ENCODE data around the gene KIF26B.

The KIF26B gene

GRCh38 chr1:245549996-245550719, 395.4 kb downstream of the KIF26B start:
- ChIA-PET POLR2A (no interaction called here), CTCF (no interaction called here)
- H3K4me3 ChIP-seq (ENCODE audit: control insufficient read depth in 1 of 7, extremely low read depth in 1 of 7, insufficient read depth in 4 of 7, low read depth in 2 of 7, low read length in 6 of 7) = no peak overlapping the region
- H3K36me3 ChIP-seq (ENCODE audit: control insufficient read depth in 4 of 4, insufficient read depth in 4 of 4, low read length in 3 of 4) = no peaks in the 10 kb centered on the region
- H3K27me3 ChIP-seq (replicated peaks in 2 of 5; ENCODE audit: control insufficient read depth in 4 of 5, insufficient read depth in 5 of 5, low read length in 4 of 5) = peaks cover 0 to 5% (median 0%) of the 10 kb centered on the region in 5 experiments
- no peak for DNase-seq
- H3K9me3 ChIP-seq (ENCODE audit: control extremely low read depth in 1 of 5, control insufficient read depth in 4 of 5, insufficient read depth in 2 of 5, low read depth in 1 of 5, low read length in 4 of 5) = no peaks in the 10 kb centered on the region
- no peak overlapping the region for H3K27ac ChIP-seq (ENCODE audit: insufficient read depth in 1 of 2, low read depth in 1 of 2, low read length in 2 of 2, poor library complexity in 1 of 2, severe bottlenecking in 2 of 2)
- no peaks in the 10 kb centered on the region for H3K4me1 ChIP-seq (ENCODE audit: control extremely low read depth in 1 of 4, control insufficient read depth in 4 of 4, insufficient read depth in 4 of 4, low read length in 3 of 4)
- 91% methylated on average over 15 of the region's 18 CpGs for WGBS (ENCODE audit: insufficient coverage)

DNA sequence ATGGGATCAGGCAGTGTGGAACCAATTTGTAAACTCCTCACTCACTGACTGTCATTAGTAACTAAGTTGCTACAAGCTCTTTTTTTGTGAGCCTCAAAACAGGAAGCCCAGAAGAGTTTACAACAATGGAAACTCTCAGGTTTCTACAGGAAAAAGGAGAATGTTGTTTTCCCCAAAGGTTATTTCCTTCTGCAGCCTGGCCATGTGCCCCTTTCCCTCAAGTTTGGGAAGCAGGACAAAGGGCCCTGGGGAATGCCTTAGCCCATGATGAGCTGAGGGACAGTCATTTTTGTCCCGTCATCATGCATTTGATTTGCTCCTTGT, 395.9 kb downstream of the KIF26B start:
- CTCF ChIA-PET = no interaction called here
- H3K4me1 ChIP-seq (ENCODE audit: control extremely low read depth in 1 of 4, control insufficient read depth in 4 of 4, insufficient read depth in 4 of 4, low read length in 3 of 4) = no peaks in the 10 kb centered on the region
- peaks cover 0 to 6% (median 0%) of the 10 kb centered on the region in 5 experiments for H3K27me3 ChIP-seq (replicated peaks in 2 of 5; ENCODE audit: control insufficient read depth in 4 of 5, insufficient read depth in 5 of 5, low read length in 4 of 5)
- WGBS (ENCODE audit: insufficient coverage) = no CpG with 5 or more reads among the region's 1 CpG
- H3K4me3 ChIP-seq (ENCODE audit: control insufficient read depth in 1 of 7, extremely low read depth in 1 of 7, insufficient read depth in 4 of 7, low read depth in 2 of 7, low read length in 6 of 7) = no peak overlapping the region
- no peak overlapping the region for H3K27ac ChIP-seq (ENCODE audit: insufficient read depth in 1 of 2, low read depth in 1 of 2, low read length in 2 of 2, poor library complexity in 1 of 2, severe bottlenecking in 2 of 2)
- H3K9me3 ChIP-seq (ENCODE audit: control extremely low read depth in 1 of 5, control insufficient read depth in 4 of 5, insufficient read depth in 2 of 5, low read depth in 1 of 5, low read length in 4 of 5) = no peaks in the 10 kb centered on the region
- no peak for DNase-seq
- no peaks in the 10 kb centered on the region for H3K36me3 ChIP-seq (ENCODE audit: control insufficient read depth in 4 of 4, insufficient read depth in 4 of 4, low read length in 3 of 4)
- POLR2A ChIA-PET = no interaction called here

DNA sequence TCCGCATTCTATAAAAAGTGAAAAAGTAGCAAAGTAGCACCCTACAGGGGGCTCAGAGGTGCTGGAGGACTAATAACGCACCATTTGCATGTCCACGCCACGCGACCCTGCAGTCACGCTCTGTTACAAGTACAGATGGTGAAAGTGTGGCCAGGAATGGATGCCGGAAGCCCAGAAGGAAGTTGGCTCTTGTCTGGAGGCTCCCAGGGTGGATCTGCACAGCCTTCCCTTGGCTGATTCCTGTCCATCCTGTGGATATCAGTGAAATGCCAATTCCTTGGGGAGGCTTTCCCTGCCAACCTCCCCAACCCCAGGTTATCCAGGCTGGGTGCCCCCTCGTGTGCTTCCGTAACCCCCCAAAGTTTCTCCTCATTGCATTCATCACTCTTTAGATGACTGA, 396.8 kb downstream of the KIF26B start:
- H3K4me3 ChIP-seq (ENCODE audit: control insufficient read depth in 1 of 7, extremely low read depth in 1 of 7, insufficient read depth in 4 of 7, low read depth in 2 of 7, low read length in 6 of 7) = no peak overlapping the region
- H3K4me1 ChIP-seq (ENCODE audit: control extremely low read depth in 1 of 4, control insufficient read depth in 4 of 4, insufficient read depth in 4 of 4, low read length in 3 of 4) = no peaks in the 10 kb centered on the region
- POLR2A ChIA-PET = no interaction called here
- no peak for DNase-seq
- no peaks in the 10 kb centered on the region for H3K9me3 ChIP-seq (ENCODE audit: control extremely low read depth in 1 of 5, control insufficient read depth in 4 of 5, insufficient read depth in 2 of 5, low read depth in 1 of 5, low read length in 4 of 5)
- 95% methylated on average over 8 of the region's 9 CpGs for WGBS (ENCODE audit: insufficient coverage)
- peaks cover 0 to 6% (median 0%) of the 10 kb centered on the region in 5 experiments for H3K27me3 ChIP-seq (replicated peaks in 2 of 5; ENCODE audit: control insufficient read depth in 4 of 5, insufficient read depth in 5 of 5, low read length in 4 of 5)
- H3K27ac ChIP-seq (ENCODE audit: insufficient read depth in 1 of 2, low read depth in 1 of 2, low read length in 2 of 2, poor library complexity in 1 of 2, severe bottlenecking in 2 of 2) = no peak overlapping the region
- no peaks in the 10 kb centered on the region for H3K36me3 ChIP-seq (ENCODE audit: control insufficient read depth in 4 of 4, insufficient read depth in 4 of 4, low read length in 3 of 4)
- CTCF ChIA-PET = no interaction called here

GRCh38 chr1:245552331-245552730, 397.5 kb downstream of the KIF26B start:
- 91% methylated on average over 7 of the region's 9 CpGs for WGBS (ENCODE audit: insufficient coverage)
- DNase-seq = no peak
- no peaks in the 10 kb centered on the region for H3K9me3 ChIP-seq (ENCODE audit: control extremely low read depth in 1 of 5, control insufficient read depth in 4 of 5, insufficient read depth in 2 of 5, low read depth in 1 of 5, low read length in 4 of 5)
- no peaks in the 10 kb centered on the region for H3K4me1 ChIP-seq (ENCODE audit: control extremely low read depth in 1 of 4, control insufficient read depth in 4 of 4, insufficient read depth in 4 of 4, low read length in 3 of 4)
- ChIA-PET POLR2A (no interaction called here), CTCF (no interaction called here)
- peaks cover 0 to 6% (median 0%) of the 10 kb centered on the region in 5 experiments for H3K27me3 ChIP-seq (replicated peaks in 2 of 5; ENCODE audit: control insufficient read depth in 4 of 5, insufficient read depth in 5 of 5, low read length in 4 of 5)
- no peak overlapping the region for H3K27ac ChIP-seq (ENCODE audit: insufficient read depth in 1 of 2, low read depth in 1 of 2, low read length in 2 of 2, poor library complexity in 1 of 2, severe bottlenecking in 2 of 2)
- H3K36me3 ChIP-seq (ENCODE audit: control insufficient read depth in 4 of 4, insufficient read depth in 4 of 4, low read length in 3 of 4) = no peaks in the 10 kb centered on the region
- H3K4me3 ChIP-seq (ENCODE audit: control insufficient read depth in 1 of 7, extremely low read depth in 1 of 7, insufficient read depth in 4 of 7, low read depth in 2 of 7, low read length in 6 of 7) = no peak overlapping the region

DNA sequence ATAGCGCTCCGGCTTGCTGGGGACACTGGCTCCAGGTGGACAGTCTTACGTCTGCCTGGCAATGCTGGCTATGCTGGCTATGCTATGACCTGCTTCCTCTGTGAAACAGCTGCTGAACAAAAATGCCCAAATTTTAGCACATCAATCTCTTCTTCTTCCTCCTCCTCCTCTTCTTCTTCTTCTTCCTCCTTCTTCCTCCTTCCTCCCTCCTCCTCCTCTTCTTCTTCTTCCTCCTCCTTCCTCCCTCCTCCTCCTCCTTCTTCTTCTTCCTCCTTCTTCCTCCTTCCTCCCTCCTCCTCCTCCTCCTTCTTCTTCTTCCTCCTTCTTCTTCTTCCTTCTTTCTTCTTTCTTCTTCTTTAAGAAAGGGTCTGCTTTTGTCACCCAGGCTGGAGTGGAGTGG, 401.3 kb downstream of the KIF26B start:
- Histone ChIP-seq H3K27ac (ENCODE audit: insufficient read depth in 1 of 2, low read depth in 1 of 2, low read length in 2 of 2, poor library complexity in 1 of 2, severe bottlenecking in 2 of 2) (no peak overlapping the region), H3K36me3 (ENCODE audit: control insufficient read depth in 4 of 4, insufficient read depth in 4 of 4, low read length in 3 of 4) (no peaks in the 10 kb centered on the region), H3K9me3 (ENCODE audit: control extremely low read depth in 1 of 5, control insufficient read depth in 4 of 5, insufficient read depth in 2 of 5, low read depth in 1 of 5, low read length in 4 of 5) (no peaks in the 10 kb centered on the region), H3K4me1 (ENCODE audit: control extremely low read depth in 1 of 4, control insufficient read depth in 4 of 4, insufficient read depth in 4 of 4, low read length in 3 of 4) (no peaks in the 10 kb centered on the region), H3K4me3 (ENCODE audit: control insufficient read depth in 1 of 7, extremely low read depth in 1 of 7, insufficient read depth in 4 of 7, low read depth in 2 of 7, low read length in 6 of 7) (no peak overlapping the region), H3K27me3 (replicated peaks in 2 of 5; ENCODE audit: control insufficient read depth in 4 of 5, insufficient read depth in 5 of 5, low read length in 4 of 5) (peaks cover 0 to 10% (median 0%) of the 10 kb centered on the region in 5 experiments)
- DNase-seq = no peak
- WGBS (ENCODE audit: insufficient coverage) = 97% methylated on average over 3 of the region's 3 CpGs
- POLR2A ChIA-PET = no interaction called here
- CTCF ChIA-PET = no interaction called here

DNA sequence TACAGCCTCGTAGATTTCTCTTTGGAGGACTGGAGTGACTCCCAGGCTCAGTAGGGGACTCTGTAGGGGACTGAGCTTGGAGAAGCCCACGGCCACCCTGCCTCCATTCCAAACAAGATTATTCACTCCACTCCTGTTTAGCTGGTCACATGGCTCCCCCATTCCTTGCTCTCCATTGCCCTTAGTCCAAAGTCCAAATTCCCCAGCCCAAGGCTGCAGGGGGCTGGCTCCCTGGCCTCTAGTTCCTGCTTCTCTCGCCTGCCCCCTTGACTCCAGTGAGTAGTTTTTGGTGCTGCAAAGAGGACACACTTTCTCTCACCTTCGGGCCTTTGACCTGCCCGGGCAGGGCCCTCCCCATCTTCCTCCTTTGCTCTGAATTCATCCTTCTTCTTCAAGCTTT, 403.3 kb downstream of the KIF26B start:
- no peaks in the 10 kb centered on the region for H3K36me3 ChIP-seq (ENCODE audit: control insufficient read depth in 4 of 4, insufficient read depth in 4 of 4, low read length in 3 of 4)
- DNase-seq = no peak
- H3K4me3 ChIP-seq (ENCODE audit: control insufficient read depth in 1 of 7, extremely low read depth in 1 of 7, insufficient read depth in 4 of 7, low read depth in 2 of 7, low read length in 6 of 7) = no peak overlapping the region
- ChIA-PET CTCF (no interaction called here), POLR2A (no interaction called here)
- peaks cover 0 to 10% (median 0%) of the 10 kb centered on the region in 5 experiments for H3K27me3 ChIP-seq (replicated peaks in 2 of 5; ENCODE audit: control insufficient read depth in 4 of 5, insufficient read depth in 5 of 5, low read length in 4 of 5)
- H3K4me1 ChIP-seq (ENCODE audit: control extremely low read depth in 1 of 4, control insufficient read depth in 4 of 4, insufficient read depth in 4 of 4, low read length in 3 of 4) = no peaks in the 10 kb centered on the region
- WGBS (ENCODE audit: insufficient coverage) = 94% methylated on average over 3 of the region's 5 CpGs
- H3K9me3 ChIP-seq (ENCODE audit: control extremely low read depth in 1 of 5, control insufficient read depth in 4 of 5, insufficient read depth in 2 of 5, low read depth in 1 of 5, low read length in 4 of 5) = no peaks in the 10 kb centered on the region
- no peak overlapping the region for H3K27ac ChIP-seq (ENCODE audit: insufficient read depth in 1 of 2, low read depth in 1 of 2, low read length in 2 of 2, poor library complexity in 1 of 2, severe bottlenecking in 2 of 2)

GRCh38 chr1:245560316-245560859, 405.6 kb downstream of the KIF26B start:
- ChIA-PET POLR2A (no interaction called here), CTCF (no interaction called here)
- Histone ChIP-seq H3K27ac (ENCODE audit: insufficient read depth in 1 of 2, low read depth in 1 of 2, low read length in 2 of 2, poor library complexity in 1 of 2, severe bottlenecking in 2 of 2) (no peak overlapping the region), H3K9me3 (ENCODE audit: control extremely low read depth in 1 of 5, control insufficient read depth in 4 of 5, insufficient read depth in 2 of 5, low read depth in 1 of 5, low read length in 4 of 5) (no peaks in the 10 kb centered on the region), H3K4me1 (ENCODE audit: control extremely low read depth in 1 of 4, control insufficient read depth in 4 of 4, insufficient read depth in 4 of 4, low read length in 3 of 4) (no peaks in the 10 kb centered on the region), H3K27me3 (replicated peaks in 2 of 5; ENCODE audit: control insufficient read depth in 4 of 5, insufficient read depth in 5 of 5, low read length in 4 of 5) (peaks cover 0 to 5% (median 0%) of the 10 kb centered on the region in 5 experiments), H3K36me3 (ENCODE audit: control insufficient read depth in 4 of 4, insufficient read depth in 4 of 4, low read length in 3 of 4) (no peaks in the 10 kb centered on the region), H3K4me3 (ENCODE audit: control insufficient read depth in 1 of 7, extremely low read depth in 1 of 7, insufficient read depth in 4 of 7, low read depth in 2 of 7, low read length in 6 of 7) (no peak overlapping the region)
- DNase-seq = no peak
- 95% methylated on average over 9 of the region's 12 CpGs for WGBS (ENCODE audit: insufficient coverage)

Data from common myeloid progenitor, CD34-positive (primary cell).